HG03565 (cell line): ENCODE results near the gene LIFR.

ENCODE experiments used
- ATAC-seq: cut with Tn5 transposase; IDR thresholded peaks from one replicate; pipeline ENCODE4 v1.9.1; 2021; ENCODE audit warnings: mild to moderate bottlenecking, moderate library complexity; ENCODE audit not compliant: unreplicated experiment

Gene LIFR

DNA sequence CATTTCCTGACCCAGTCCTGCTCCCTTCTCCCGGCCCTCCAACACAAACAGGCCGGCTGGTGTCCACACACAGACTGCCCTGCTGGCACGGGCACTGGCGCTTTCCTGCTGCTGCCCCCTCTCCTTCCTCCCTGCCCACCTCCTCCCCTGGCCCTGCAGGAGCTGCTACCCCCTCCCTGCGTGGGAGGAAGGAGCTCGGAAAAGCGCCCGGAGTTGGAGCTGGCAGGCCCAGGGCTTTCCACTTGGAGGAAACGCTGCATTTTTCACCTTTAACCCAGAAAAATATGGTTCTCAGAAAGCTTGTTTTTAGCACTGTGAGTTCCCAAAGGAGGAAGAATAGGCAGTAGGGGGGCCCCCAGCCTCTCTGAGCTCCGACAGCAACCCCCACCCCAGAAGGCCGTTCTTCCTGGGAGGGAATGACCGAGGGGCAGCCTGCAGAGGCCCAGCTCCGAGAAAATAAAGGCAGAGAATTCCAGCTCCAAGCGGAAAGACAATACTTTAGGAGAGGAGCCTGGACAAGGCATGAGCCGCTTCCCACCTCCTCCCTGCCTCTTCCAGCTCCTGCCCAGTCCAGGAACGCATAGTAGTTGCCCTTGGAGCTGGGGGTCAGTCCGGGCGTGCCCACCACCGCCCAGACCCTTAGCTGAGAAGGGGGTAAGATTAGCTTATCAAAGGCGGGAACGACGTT is 88.9 kb downstream of the LIFR start:
- ATAC-seq: no peak

DNA sequence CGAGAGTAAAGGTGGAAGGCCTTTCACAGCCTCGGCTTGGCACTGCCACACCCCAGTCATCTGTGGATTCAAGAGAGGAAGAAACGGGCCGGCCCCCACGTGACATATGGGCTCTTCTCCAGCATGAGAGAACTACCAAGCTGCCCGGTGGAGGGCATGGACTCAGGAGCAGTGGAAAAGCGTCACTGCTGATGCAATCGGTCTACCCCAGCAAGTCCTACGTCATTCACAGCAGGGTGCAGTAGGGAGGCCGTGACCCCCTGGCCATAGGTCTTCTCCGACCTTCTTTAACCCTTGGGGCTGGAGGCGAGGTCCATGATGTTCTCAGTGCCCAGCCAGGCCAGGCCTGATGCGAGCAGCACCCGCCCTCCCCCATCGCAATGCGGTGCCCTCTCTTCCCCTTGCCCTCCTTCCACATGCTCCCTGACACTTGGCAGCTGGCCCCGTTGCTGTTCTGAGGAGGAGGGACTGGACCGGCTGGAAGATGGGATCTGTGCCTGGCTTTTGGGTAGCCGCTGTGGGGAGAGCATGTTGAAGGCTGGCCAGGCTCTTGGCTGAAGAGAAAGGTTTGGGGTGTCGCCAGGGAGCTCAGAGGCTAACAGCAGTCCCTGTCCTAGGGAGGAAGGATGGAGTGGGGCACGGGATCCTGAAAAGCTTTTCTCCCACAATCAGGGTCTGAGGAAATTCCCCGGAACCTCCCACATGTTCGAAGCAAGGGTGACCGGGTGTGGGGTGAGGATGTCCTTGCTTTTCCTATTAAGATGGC is 89.8 kb downstream of the LIFR start:
- no peak for ATAC-seq

DNA sequence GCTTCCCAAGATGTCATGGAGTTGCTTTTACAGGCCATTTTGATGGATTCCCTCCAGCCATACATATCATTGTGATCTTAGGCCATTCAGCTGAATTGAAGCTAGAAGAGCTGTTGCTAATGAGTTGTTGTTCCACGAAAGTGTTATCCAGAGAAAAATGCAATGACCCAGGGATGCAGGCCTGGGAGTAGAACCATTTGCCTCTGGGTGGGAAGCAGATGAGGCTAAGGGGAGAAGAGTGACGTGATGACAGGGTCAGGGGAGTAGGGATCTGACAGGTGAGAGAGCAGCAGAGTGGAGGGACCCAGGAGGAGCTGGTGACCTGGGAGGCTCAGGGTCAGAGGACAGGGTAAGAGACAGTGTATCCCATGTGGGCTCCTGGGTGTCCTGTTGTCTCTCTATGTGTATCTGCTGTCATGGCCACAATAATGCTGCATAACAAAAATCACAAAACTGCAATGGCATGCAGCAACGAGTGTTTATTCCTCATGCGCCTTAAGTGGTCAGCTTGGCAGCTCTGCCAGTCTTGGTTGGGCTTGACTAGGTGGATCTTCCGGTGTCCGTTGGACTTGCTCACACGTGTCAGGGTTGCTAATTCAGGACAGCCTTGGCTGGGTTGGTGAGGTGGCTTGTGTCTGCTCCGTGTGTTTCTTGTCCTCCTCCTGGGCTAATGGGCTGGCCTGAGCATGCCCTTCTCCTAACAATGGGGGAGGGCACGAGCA is 90.6 kb downstream of the LIFR start:
- ATAC-seq: no peak

DNA sequence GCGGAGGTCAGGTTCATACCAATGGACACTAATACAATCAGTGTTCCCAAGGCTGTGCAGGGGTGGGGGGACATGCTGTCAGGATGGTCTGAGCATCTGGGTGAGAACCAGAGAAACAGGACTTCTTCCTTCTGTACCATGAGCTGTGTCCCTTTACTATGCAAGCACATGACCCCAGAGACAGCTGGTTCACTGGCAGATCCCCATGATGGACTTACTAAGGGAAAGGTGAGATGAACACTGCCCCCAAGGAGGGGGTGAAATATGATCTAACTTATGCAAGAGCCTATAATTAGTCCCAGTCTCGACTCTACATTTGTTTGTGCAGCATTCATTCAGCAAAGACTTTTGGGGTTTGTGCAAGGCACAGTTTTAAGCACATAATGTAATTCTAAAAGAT is 91.4 kb downstream of the LIFR start:
- ATAC-seq: no peak

DNA sequence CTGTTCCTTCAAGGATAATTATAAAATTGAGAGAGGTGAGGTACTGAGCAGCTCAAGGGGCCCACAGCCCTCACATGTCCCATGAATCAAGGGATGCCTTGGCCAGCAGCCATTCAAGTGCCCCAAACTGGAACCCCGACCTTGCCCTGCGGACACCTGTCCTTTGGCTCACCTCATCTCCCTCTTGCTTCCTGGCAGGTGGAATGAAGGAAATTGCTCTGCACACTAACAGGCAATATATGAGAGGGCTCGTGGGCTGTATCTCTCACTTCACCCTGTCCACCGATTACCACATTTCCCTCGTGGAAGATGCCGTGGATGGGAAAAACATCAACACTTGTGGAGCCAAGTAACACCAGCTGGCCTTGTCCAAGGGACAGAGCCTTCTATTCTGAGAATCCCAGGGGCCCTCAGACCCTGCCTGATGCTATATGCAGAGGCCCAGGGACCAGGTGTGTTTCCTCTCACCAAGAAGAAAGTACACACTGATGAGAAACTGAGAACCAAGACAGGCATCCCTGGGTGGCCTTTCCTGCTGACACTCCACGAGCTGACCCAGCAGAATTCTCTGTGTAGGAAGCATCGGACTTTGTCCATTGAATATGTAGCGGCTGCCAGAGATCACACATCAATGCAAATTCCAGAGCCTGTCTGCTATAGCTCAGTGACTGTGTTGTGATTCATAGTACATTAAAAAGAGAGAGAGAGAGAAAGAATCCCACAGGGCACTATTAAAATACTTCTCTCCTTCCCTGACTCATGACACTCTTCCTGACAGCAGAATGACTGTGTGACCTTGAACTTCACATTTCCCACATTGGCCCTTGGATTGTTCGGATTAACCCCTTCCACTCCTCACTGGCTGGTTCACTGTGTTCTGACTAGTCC is 92.6 kb downstream of the LIFR start:
- no peak for ATAC-seq

DNA sequence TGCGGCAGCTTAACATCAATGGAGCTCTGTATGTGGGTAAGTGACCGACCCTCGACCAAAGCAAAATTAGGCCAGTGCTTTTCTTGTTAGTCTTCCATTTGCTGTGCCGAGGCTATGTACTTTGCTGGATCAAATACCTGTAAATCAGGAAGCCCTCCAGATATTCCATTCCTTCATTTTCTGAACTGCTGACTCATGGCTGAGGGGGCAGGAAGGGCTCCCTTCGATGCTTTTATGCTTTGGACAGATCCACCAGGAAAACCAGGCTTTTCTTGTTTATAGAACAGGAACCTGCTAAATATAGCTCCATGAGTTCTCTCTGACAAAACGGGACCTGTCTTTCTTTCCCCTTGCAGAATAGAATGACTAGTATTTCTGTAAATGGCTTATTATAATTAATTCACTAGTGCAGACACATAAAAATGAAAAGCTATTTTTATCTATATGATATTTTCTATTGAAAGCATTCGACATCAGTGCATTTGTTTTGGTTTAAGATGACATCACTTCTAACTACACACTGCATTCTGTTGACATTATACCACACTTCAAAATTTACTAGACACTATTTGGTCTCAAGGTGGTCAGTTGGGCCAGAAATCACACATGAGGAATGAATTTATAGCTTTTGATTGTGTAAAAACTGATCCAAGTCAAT is 93.3 kb downstream of the LIFR start:
- no peak for ATAC-seq

DNA sequence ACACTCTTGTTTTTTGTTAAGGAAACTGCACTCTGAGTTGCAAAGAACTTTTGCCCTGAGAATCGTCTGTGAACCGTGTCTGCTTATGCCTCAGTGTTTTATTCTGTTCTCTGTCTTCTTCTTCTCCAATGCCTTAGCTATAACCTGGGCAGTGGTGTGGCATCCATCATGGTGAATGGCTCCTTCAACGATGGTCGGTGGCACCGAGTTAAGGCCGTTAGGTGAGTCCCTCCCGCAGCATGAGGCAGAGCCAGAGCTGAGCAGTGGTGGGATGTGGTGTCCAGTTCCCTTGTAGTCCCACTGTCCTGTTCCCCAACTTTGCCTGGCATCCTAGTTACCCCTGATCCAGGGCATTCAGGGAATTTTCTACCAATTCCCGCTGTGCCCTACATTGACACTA is 98.3 kb downstream of the LIFR start:
- no peak for ATAC-seq

DNA sequence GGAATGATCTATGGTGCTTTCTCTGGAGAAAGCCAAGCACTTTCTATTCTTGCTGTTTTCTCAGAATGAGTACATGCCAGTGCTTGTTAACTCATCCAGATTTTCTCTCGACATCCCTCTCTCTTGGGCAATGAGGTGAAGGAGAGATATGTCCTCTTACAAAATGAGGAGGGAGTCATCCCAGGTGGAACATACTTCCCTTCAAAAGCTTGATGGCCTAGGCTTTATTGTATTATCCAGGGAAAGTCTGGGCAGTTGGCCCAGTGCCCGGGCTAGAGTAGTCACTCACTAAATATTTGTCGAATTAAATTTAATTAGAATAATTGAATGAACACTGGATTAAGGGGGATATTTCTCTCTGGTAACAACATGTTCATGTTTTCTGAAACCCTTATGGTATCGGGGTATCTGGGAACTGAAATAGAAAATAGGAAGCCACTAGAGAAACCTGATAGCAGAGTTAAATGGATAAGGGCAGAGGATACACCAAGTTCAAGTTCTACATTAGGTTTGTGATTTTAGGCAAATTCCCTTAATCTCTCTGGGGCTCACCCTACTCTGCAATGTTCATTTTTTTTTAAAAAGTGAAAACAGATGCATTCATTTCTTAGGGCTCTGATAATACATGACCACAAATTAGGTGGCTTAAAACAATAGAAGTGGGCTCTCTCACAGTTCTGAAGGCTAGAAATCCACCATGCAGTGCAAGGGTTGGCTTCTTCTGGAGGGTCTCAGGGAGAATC is 99.6 kb downstream of the LIFR start:
- no peak for ATAC-seq

DNA sequence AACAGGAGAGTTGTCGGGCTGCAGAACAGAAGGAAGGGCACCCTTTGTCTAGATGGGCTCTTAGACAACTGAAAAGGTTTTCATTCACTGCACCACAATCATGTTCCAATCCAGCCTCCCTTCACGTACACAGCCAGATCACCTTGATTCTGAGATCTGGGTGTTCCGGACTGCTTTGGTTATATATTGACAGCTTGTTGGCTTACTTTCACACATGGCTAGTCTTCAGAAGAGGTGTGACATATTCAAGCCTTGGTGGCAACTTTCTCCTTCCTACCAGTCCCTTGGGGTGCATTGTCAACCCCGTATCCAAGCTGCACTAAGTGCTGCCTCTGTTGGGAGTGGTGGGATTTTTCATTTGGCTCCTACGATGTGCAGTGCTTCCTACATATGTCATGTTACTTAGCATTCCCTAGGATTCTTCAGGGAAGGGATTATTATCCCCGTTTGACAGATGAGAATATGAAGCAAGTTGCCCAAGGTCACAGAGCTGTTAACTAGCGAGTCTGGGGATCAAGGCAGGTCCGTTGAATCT is 100.6 kb downstream of the LIFR start:
- no peak for ATAC-seq

DNA sequence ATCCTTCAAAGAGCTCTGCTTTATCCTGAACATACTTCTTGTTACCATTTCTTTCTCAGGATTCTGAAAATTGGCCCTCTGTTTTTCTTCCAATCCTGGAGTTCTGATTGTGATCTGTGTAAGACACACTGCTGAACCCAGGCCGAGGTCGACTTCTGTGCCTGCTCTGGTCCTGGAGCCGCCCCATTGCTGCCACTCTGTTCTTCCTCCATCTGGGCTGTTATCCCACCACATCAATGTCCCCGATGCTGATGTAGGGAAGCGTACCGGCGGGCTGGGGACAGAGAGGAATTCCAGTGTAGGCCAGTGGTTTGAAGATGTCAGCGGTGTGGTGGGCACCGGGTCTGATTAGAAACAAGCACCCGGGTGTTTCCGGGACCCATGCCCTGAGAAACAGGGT is 102.5 kb downstream of the LIFR start:
- no peak for ATAC-seq

DNA sequence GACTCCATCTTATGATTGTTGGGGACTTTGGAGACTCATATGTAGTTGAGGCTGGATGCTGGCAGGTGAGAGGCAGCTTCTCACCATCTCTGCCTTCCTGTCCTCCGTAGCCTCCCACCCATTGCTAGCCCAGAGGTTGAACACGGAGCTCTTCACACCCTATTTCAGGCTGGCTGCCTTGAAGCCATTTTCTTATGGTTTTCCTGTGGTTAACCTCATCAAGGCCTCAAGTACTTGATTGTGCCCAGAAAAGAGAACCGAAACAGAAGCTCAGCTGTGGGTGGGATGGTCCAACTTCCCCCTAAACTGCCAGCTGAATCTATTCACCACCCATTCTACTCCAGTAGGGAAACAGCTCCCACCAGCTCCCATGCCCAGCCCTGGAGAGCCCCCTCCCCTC is 102.9 kb downstream of the LIFR start:
- peak; percentile 99 for ATAC-seq

DNA sequence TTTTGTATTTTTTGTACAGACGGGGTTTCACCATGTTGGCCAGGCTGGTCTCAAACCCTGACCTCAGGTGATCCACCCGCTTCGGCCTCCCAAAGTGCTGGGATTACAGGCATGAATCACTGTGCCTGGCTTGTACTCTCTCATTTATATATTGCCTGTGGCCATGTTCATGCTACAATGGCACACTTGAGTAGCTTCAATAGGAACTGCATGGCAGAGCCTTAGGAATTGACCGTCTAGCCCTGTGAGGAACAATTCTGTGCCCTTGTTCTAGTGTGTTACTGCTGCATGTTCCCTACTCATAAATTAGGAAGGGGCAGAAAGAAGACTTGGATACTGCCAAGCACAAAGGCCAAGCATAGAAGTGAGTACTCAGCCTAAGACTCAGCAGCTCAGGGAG is 104.2 kb downstream of the LIFR start:
- ATAC-seq: no peak

DNA sequence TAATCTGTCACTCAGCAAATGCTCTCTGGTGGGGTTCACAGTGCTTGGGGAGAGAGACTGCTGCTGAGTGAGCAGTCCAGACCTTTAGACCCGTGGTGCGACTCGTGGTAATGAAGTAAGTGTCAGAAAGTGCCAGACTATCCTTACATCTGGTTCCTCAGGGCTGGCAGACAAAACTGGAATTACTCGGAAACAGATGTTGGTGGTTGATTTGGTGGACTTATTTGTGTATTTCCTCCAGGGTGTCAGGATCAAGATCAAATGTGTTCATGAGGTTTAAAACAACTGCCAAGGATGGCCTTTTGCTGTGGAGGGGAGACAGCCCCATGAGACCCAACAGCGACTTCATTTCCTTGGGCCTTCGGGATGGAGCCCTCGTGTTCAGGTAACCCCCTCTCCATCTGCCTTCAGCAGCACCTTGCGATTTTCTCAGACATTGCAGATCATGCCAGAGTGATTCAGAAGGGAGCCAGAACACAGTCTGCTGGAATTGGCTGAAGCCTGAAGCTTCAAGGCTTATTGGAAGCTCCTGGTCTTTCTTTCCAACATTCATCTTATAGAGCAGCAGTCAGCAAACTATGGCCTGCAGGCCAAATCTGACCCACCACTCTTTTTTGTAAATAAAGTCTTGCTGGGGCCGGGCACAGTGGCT is 105.2 kb downstream of the LIFR start:
- ATAC-seq: no peak

DNA sequence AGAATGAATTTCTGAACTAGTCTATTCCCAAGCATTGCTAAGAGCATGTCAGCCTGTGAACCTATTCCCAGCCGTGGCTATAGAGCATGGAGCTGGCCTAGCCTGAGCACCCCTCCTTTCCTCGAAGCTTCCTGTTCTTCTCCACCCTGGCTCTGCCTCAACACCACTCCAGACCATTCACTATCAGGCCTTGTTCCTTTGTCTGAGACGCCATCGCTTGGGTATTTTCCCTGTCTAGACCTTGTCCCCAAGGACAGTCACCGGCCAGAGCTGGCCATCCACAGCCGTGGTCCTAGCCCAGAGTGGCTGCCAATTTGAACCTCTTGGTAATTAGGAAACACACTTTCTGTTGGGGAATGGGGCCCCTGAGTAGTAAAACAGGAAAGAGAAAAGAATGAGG is 105.8 kb downstream of the LIFR start:
- ATAC-seq: no peak

DNA sequence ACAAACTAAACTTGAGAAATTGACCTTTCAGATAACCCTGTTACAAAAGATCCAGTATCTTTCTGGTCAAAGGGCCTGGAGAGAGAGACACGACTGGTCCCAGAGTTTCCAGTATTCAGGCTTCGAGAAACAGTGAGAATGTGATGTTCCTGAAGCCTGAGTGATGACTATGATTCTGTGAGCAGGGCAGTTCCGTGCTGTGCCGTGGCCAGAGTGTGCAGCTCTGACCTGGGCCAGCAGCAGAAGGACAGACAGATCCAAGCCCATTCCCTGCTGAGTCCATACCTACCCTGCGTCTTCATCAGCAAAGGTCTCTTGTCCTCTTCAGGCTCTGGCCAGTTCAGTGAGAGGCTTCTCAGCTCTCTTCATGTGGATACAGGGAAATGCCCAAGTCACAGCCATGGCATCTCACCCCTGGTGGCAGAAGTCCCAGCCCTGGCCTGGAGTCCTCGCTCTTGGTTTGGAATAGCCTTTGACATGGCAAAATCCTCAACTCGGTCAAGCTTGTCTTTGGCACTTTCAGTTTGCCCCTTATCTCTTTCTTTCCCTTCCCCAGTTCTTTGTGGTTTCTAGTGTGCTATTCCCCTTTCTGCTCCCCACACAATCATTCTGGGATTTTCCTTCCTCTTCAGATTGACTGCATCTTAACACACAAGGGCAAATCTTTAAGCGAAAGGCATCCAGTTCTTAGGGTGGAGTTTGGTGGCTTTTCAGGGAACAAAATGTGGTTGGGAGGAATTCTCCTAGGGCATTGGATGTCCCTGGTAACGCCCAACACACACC is 107.7 kb downstream of the LIFR start:
- ATAC-seq: no peak

DNA sequence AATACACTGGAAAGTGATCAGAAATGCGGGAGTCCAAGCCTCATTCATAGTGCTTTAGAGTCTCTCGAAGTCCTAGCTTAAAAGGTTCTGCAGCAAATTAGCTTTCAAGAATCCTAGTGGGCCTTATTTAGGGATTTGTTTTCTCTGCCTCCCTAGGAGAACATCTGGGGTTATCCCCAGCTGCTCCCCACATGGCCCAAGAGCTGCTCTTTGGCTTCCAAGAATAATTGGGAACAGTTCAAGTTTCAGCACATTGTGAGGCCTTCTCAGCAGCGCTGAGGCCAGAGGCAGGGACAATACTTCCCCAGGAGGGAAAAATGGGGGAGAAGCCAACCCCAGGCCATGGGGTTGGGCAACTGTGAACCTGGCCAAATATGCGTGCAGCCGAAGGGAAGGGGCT is 108.7 kb downstream of the LIFR start:
- ATAC-seq: no peak

DNA sequence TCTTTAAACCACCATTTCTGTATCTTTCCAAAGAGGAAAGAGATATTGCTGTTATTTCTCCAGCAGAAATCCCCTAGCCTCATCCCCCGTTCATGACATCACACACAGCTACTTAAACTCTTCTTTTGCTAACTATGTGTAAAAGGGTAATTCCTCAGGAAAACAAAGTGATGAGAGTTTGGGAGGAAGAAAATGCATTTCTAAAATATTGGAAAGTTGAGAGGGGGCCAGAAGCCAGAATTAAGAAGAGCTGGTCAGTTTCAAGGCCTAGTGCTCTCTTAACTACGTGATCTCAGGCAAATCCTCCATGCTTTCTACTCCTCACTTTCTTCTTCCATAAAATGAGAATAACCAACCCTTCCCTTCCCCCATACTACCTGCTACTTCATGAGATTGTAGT is 109.4 kb downstream of the LIFR start:
- ATAC-seq: no peak

DNA sequence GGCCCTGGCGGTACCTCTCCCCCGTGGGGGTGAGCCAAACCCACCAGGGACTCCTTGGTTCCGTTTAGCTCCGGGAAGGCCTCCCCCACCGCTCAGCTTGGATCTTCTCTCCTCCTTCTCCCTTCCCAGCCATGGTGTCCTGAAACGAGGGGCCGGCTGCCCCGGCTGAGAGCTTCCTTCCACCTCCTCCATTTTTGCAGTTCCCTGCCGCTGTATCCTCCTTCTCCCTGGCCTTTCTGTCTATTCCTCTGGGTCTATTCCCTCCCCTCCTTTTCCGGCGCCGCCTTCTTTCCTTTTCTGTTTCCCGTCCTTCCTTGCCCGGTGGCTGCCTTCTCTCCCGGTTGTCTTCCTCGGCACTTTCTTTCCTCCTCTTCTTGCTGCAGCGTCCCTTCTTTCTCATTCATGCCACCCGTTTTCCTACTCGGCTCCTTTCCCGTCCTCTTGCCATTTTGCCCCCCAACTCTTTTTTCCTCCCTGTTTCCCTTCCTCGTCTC is 110.4 kb downstream of the LIFR start:
- ATAC-seq: no peak
